CD1c-positive myeloid dendritic cell (primary cell): Measurements from ENCODE around the gene VANGL2.

ENCODE experiments used
- DNase-seq: peaks from one replicate; pipeline ENCODE4 v3.0.0-alpha.2; 2016; ENCODE audit errors: extremely low spot score

VANGL2 gene

DNA sequence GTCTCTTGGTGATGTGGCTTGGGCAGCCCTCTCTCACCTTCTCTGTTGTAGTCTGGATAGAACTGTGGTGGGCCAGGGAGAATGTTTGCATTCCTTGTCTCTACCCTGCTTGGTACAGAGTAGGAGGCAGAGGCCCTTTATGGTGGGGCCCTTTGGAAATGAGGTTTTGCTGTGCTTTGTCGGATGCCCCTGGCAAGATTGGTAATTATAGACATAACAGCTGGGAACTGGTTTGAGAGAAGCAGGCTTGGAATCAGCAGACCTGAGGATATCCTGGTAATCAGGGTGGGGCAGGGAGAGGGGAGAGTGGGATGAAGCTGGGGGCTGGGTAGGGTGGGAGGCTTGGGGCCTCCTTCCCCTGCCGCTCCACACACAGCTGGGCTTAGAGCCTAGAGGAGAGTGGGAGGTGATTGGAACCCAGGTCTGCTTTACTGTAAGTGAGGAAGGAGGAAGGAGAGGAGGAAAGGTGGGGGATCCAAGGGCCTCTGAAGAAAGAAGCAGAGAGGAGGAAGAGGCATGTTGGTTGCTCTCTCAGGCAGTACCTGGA lies 5.0 kb downstream of the VANGL2 start:
- DNase-seq = no peak

DNA sequence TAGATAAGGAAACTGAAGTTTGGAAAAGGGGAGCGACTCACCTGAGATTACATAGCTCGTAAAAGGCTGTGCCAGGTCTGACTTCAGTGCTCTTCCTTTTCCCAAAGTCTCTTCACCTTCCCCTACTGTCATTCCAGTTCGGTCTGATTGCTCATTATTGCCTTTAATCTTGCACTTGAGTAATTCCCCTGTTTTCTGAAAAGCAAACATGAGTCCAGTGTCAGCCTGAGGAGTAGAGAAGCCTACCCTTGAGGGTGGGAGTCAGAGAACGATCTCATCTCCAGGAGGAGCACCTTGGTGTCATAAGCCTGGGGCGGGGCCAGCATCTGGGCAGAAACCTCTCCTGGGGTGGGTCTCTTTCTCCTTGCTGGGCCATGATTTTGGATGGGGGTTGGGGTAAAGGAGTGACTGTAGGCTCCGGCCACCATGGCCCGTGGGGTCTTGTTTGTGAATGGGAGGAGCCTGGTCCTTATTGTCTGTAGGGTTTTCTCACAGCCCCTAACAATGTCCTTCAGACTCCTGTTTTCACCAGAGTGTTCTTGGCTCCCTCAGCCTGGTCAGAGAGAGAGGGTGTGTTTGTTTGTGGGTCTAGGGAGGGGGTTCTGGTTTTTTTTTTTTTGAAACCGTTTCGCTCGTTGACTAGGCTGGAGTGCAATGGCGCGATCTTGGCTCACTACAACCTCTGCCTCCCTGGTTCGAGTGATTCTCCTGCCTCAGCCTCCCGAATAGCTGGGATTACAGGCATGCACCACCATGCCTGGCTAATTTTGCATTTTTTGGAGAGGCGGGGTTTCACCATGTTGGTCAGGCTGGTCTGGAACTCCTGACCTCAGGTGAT lies 6.0 kb downstream of the VANGL2 start:
- DNase-seq = no peak

DNA sequence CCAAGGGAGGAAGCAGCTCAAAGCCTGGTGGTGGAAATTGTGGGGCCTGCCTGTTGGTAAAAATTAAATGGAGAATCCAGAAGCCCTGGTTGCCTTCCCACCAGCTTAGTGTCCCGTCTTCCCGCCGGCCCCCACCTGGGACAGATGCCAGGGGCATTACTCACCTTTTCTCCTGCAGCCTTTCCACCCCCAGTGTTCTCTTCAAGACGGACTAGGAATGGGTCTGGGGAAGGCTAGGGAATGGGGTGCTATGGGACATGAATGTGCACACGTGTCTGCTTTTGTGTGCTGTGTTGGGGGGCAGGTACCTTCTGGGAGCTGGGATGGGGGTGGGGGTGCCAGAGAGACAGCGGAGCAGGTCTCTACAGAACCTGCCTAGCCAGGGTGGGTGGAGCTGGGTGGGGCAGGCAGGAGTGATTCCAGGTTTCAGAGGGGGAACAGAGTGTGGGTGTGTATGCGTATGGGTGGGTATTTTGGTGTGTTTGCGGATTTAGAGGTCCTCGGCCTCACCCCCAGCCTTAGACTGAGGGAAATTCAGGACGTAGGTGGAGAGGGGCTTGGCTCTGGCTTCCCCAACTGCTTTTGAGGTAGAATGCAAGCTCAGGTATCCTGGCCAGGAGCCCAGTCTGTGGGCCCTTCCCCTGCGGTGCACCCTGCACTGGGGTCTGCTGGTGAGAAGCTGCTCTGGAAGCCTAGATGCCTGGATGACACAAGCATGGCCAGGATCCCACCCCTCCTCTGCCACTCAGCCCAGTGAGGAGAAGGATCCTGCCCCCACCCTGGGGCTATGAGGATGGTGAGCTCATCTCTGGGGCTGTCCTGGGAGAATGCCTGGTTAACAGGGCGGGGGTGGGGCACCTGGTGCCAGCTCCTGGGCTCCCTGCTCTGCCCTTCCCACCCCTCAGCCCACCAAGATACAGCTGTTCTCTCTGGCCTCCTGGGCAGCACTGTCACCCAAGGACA lies 7.8 kb downstream of the VANGL2 start:
- no peak for DNase-seq

DNA sequence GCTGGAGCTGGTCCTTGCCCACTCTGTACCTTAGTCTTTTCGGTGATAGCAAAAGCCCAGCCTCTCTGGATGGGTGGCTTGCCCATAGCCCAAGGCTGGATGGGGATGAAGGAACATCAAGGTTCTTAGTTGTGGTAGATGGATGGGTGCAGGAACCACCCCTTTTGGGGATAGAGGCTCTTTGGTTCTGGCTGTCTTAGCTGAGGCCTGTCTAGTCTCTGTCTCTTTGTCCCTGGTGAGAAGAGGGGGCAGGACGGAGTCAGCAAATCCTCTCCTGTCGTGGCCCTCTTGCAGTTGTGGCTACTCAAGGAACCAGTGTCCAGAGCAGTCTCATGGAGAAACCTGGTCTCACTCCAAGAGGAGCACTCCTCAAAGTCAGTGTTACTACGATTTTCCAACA lies 8.5 kb downstream of the VANGL2 start:
- no peak for DNase-seq

DNA sequence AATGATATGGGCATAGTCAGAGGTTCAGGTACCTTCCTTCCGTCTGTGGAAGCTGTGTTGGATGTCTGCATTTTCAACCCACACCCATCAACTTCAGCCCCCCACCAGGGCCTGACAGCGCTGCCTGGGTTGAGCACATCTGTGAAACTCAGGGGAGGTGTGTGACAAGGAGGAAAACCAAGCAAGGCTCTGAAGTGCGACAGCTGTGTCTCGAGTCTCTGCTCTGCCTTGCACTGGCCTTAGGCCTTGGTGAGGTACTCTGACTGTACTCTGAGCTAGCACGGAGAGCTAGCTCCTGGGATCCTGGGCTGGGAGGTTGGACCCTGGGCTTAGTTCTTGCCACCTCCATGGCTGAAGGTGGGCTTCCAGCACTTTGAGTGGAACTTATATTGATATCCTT lies 9.1 kb downstream of the VANGL2 start:
- no peak for DNase-seq

DNA sequence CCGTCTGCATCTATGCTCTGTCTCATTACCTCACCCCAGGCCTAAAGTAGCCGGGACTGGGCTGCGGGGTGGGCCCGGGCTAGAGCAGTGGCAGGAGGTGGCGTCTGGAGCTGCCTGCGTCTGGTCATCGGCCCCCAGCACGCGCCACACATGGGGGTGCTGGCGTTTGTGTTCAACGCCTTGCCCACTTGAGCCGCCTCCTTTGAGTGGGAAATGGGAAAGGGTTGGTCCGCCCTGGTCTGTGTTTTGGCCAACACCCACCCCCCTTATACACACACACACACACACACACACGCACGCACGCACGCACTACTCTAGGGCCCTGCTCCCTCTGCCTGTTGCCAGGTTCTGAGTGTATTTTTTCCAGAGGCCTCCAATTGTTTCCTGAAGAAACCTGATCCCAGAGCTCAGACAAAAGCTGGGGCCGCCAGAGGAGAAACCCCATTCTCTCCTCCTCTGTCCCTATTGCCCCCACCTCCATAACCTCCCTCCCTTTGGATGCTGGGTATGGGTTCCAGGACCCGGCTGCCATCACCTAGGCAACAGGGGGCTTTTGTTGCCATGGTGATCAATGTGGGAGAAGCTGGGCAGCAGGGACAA lies 10.1 kb downstream of the VANGL2 start:
- no peak for DNase-seq

DNA sequence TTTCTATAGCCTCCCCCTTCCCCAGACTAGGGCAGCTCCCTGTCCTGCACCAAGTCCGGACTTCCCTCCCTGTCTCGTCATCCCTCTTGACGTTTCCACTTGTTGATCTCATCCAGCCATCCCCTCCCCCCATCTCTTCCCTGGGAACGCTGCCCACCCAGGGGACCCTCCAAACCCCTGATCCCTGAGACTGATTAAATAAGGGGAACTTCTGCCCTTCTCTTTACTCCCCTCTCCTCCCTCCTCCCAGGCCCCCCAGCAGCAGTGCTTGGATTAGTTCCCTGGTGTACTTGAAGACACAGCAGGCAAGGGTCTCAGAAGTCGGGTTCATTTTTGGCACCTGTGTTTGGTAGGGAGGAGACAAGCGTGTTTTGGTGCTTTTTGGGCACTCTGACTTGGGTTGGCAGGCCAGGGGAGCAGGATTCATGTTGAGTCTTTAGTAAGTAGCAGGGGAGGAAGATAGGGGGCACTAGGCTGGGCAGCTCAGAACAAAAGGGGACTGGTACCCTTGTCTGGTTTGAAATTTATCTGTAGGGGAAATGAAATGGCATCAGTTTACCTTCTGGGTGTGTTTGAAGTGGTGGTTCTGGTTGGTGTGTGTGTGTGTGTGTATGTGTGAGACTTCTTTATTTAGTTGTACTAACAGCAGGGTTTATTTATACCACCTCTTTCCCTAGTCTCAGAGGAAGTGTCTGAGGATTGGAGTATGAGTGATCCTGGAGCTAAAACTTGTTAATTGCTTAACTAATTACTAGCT lies 11.1 kb downstream of the VANGL2 start:
- DNase-seq = no peak

DNA sequence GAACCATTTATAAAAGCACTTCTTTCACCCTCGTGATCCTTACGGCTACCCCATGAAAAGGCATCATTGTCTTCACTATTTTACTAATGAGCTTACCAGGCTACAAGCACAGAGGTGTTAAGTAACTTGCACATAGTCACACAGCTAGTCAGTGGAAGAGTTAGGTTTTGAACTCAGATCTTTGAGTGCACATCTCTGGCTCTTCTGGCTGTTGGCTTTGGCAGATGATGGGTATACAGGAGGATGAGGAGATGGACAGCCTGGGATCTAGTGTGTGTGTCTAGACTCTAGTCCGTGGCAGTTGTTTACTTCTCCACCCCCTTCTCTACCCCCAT lies 11.6 kb downstream of the VANGL2 start:
- DNase-seq = no peak

DNA sequence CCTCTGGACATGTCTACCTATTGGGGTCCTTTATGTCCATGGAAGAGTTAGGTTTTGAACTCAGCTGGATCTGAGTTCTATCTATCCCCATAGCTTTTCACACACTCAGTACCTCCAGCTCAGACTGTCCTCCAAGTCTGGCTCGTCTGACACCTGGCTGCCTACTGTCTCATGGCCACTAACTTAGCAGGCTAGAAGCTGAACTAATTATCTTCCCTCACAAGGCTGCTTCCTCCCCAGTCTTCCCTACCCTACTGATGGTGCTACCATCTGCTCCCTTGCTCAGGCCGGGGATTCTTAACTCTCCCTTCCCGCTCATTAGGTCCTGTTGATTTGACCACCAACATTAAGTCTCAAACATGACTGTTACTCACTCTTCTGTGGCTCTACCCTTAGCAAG lies 13.4 kb downstream of the VANGL2 start:
- no peak for DNase-seq

DNA sequence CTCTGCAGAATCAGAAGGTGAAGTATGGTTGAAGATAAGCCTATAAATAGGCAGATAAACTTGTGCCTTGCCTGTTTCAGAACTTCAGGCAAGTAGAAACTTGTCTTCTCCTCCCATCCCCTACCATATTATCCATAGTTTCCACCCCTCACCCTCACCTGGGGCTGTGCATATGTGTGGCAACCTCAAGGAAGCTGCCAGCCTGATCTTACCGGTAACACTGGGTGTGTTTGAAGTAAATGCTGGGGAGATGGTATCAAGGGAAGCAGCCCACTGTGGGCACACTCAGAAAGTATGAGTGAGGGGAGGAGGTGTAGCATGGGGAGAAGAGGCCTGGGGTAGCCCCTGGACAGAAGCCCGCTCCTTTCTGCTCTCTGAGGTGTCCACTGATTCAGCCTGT lies 14.5 kb downstream of the VANGL2 start:
- DNase-seq = no peak

DNA sequence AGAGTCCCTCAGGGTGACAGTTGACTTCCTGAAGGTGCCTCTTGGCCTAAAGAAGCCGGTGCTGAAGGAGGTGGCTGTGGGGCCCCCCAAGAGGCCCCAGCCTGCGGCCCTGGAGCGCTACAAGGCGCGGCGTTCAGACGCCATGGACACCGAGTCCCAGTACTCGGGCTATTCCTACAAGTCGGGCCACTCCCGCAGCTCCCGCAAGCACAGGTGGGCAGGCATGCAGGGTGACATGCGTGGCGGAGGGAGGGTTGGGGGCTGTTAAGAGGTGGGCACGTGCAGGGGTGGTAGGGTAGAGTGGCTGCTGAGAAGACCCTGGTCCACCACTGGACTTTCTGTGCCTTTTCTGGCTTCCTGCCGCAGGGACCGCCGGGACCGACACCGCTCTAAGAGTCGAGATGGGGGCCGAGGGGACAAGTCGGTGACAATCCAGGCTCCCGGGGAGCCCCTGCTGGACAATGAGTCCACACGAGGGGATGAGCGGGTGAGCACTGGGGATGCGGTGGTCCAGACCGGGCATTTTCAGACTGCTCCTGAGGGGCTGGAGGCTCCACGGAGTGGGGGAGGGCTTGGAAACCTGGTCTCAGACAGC lies 15.4 kb downstream of the VANGL2 start:
- DNase-seq = no peak

DNA sequence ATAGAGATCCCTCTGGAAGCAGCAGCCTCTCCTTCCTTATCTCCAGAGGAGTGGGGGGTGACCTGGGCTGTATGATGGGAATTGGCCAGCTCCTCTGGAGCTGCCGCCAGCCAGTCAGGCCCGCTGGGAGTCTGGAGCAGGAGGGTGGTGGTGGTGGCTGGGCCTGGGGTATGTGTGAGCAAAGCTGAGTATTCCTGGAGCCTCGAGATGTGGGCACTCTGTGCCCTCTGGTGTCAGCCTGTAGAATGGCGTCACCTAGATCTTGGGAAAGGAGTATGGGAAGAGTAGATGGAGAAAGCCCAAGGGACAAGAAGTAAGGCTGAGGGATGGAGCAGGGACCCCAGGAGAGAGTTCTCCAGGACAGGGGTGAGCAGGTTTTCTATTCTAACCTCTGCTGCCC lies 16.0 kb downstream of the VANGL2 start:
- no peak for DNase-seq

DNA sequence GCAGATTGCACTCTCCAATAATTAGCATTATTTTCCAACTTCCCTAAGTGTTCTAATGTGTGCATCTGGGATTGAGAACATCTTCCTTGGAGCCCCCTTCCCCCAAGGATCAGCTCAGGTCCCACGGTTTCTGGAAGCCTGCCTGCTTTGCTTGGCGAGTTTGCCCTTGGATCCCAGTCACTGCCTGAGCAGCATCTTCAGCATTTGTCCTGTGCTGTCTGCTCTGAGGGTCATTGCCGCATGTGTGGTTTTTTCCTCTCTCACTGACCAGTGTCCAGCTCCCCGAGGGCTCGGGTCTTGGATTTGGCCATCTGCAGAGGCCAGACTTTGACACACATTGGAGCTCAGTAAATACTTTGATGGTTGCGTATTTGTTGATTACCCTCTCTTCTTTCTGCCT lies 18.1 kb downstream of the VANGL2 start:
- no peak for DNase-seq

DNA sequence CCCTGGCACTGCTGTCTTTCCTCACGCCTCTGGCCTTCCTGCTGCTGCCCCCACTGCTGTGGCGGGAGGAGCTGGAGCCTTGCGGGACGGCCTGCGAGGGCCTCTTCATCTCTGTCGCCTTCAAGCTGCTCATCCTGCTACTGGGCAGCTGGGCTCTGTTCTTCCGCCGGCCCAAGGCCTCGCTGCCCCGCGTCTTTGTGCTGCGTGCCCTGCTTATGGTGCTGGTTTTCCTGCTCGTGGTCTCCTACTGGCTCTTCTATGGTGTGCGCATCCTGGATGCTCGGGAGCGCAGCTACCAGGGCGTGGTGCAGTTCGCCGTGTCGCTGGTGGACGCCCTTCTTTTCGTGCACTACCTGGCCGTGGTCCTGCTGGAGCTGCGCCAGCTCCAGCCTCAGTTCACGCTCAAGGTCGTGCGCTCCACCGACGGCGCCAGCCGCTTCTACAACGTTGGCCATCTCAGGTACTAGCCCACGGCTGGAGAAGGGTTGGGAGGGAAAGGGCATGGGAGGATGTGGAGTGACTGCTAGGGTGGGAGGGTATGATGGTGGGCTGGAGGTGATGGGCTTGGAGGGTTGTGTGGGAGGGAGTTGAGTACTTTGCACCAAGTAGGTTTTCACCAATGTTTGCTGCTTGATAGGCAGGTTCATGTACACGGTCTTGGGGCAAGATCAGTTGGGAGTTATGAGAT lies 18.9 kb downstream of the VANGL2 start:
- no peak for DNase-seq

DNA sequence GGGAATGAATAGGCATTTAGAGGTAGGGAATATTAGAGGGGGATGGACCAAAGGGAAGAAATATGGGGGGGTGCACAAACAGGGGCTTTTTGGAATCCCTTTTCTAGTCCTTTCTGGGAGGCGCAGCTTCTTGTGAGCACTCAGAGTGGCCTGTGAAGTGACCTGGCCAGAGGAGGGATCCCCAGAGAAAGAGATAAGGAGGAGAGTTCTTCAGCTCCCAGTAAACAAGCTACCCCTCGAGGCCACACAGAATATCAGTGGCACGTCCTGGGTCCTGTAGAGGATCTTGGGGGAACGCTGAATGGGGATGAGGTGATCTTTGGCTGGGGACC lies 19.4 kb downstream of the VANGL2 start:
- no peak for DNase-seq

DNA sequence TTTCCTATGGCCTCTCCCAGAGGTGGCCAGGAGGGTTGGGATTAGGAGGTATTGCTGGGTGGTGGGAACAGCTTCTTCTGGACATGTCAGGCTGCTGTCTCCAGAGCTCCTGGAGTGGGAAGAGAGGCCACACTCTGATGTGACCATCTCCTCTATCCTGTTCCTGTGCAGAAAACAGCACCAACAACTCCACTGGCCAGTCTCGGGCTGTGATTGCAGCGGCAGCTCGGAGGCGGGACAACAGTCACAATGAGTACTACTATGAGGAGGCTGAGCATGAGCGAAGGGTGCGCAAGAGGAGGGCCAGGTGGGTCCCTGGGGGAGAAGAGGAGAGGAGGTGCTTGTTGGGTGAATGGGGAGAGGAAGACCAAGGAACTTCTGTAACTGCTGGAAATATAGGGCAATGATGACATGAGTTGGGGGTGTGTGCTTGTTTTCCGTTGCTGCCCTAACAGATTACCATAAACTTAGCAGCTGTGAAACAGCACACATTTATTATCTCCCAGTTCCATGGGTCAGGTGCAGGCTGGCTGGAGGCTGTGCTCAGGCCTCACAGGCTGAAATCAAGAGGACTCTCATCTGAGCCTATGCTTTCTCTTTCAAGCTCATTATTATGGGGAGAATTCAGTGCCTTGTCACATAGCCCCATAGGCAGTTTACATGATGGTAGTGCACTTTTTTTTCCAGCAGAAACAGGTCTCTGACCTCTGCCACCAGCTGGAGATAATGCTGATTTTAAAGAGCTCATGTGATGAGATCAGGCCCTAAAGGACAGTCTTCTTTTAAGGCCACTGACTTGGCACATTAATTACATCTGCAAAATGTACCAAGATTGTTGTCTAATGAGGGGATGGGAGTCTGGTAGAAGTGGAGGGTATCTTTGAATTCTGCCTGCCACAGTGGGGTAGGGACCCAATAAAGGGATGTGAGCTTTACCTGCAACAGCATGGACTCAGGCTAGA lies 20.8 kb downstream of the VANGL2 start:
- no peak for DNase-seq

DNA sequence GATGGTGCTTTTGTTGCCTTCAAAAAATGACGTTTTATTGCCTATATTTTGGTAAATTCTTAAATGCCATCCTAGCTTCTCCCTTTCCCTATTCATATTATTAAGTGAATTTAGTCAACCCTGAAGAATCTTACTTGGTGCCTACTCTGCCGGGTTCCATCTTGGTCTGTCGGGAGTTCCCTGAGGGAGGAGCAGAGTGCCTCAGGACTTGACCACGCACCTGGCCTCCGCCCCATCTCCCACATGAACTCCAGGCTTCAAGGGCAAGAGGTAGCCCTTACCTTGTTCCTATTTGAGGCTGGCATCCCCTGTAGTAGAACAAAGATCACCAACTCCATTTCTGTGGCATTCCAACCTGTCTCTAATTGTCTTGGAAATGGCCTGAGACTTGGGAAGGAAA lies 21.5 kb downstream of the VANGL2 start:
- DNase-seq = no peak

DNA sequence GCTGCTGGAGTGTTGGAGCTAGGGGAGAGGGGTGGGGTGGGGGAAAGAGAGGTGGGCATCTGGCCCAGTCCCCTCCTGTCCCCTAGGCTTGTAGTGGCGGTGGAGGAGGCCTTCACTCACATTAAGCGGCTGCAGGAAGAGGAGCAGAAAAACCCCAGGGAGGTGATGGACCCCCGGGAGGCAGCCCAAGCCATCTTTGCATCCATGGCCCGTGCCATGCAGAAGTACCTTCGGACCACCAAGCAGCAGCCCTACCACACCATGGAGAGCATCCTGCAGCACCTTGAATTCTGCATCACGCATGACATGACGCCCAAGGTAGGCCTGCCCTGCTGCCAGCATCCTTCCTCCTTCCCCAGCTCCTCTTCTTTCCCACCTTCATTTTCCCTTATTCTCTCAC lies 23.6 kb downstream of the VANGL2 start:
- no peak for DNase-seq

DNA sequence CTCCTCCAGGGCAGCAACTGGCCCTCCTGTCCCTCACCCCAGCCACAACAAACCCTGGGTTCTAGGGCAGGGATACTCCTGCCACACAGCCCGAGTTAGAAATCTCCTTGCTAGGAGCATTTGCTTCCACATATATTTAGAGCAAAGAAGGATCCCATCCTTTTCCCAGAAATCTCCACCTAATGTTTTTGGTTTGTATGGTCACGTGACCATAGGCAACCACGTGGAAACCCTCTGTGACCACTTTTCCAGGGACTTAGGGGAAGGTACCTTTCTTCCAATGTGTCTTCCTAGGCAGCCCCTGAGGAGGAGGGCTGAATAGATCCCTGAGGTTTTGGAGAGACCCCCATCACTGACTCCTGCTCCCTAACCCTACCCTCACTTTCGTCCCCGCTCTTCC lies 25.5 kb downstream of the VANGL2 start:
- DNase-seq = no peak

DNA sequence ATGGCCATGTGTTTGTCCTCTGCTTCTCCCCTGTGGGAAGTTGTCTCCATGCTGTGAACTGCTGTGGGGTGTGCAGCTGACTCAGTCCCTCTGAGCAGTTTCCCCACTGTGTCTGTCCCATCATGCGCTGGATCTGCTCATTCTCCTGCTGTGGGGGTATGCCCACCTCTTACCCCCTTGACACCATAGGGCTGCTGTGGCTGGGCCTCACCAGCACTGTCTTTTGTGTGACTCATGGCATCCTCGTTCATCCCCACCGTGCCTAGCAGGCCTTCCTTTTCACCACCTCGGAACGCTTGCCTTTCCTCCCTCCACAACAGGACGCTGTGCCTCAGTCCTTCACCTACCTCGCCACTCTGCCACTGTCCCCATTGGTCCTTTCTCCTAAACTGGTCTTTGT lies 27.3 kb downstream of the VANGL2 start:
- no peak for DNase-seq
